Measurements from ENCODE around the gene ZNF638.

Gene ZNF638

GRCh38 chr2:71457123-71457915 is 125.7 kb downstream of the ZNF638 start:
- DNase-seq (ENCODE audit: low spot score): no peak

DNA sequence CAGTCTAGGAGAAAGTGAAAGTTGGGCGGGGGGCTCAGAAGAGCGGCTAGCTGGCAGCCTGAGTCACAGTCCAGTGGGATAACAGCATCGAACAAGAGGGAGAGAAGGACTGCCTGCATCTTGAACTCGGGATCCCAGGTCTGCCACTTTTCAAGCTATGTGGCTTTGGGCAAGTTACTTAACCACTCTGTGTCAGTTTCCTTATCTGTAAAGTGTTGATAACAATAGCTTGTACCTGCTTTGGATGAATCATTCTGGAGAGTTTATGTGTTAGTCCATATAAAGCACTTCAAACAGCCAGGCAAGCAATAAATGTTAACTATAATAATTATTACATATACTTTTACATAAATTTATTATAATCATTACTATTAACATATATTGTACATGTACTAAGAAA is 126.3 kb downstream of the ZNF638 start:
- no peak for DNase-seq (ENCODE audit: low spot score)

- DNase-seq (ENCODE audit: low spot score): no peak
Observed at GRCh38 chr2:71458413-71459083, 127.0 kb downstream of the ZNF638 start.

DNA sequence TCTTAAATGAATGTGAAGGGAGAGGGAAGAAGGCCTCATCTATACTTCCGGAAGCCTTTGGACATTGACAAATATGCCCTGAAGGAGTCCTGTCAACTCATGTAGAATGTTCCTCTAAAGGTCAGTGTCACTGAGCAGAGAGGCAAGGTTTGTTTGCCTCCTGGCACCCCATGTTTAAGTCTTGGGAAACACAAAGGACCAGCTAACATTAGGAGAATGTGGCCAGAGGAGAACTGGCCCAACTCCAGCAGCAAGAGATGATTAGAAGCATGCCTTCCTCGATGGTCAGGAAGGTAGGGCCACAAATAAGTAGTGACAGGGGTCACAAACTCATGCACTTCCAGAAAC is 127.5 kb downstream of the ZNF638 start:
- DNase-seq (ENCODE audit: low spot score): no peak

GRCh38 chr2:71460056-71460455 is 128.5 kb downstream of the ZNF638 start:
- no peak for DNase-seq (ENCODE audit: low spot score)

- peak; percentile 50 for DNase-seq (ENCODE audit: low spot score)
Observed at GRCh38 chr2:71460595-71461303, 129.2 kb downstream of the ZNF638 start.

DNA sequence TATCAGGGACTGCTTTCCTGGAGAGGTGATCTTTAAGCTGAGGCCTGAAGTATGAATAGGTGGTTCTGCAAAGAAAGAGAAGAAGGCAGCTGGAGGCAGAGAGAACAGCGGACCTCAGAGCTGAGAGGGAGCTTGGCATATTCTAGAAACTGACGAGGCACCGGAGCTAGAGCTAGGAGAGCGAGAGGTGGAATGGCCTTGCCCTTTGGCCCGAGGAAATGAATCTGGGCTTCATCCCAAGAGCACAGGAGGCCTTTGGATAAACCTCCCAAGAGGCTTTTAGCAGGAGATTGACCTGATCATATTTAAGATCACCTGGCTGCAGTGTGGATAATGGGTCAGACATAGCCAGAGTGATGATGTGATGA is 129.7 kb downstream of the ZNF638 start:
- DNase-seq (ENCODE audit: low spot score): no peak

- no peak for DNase-seq (ENCODE audit: low spot score)
Observed at GRCh38 chr2:71462056-71462605, 130.5 kb downstream of the ZNF638 start.

- DNase-seq (ENCODE audit: low spot score): no peak
Observed at GRCh38 chr2:71462641-71463341, 131.2 kb downstream of the ZNF638 start.

GRCh38 chr2:71463342-71463654 is 131.7 kb downstream of the ZNF638 start:
- DNase-seq (ENCODE audit: low spot score): no peak

- DNase-seq (ENCODE audit: low spot score): no peak
Observed at GRCh38 chr2:71464389-71464788, 132.8 kb downstream of the ZNF638 start.

- DNase-seq (ENCODE audit: low spot score): no peak
Observed at GRCh38 chr2:71465356-71465755, 133.8 kb downstream of the ZNF638 start.

DNA sequence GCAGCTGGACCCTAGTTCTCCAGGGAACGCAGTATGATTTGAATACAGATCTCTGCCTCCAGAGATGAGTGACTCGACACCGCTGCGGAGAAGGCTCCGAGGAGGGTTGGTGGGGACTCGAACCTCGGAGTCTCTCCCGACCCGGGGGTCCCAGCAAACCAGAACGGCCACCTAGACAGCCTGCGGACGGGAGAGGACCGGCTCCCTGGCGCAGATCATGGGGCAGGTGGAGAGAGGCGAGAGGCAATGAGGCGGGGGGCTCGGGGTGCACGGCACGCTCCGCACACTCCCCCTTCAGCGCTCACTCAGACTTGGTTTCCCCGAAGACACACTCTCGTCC is 134.3 kb downstream of the ZNF638 start:
- no peak for DNase-seq (ENCODE audit: low spot score)

DNA sequence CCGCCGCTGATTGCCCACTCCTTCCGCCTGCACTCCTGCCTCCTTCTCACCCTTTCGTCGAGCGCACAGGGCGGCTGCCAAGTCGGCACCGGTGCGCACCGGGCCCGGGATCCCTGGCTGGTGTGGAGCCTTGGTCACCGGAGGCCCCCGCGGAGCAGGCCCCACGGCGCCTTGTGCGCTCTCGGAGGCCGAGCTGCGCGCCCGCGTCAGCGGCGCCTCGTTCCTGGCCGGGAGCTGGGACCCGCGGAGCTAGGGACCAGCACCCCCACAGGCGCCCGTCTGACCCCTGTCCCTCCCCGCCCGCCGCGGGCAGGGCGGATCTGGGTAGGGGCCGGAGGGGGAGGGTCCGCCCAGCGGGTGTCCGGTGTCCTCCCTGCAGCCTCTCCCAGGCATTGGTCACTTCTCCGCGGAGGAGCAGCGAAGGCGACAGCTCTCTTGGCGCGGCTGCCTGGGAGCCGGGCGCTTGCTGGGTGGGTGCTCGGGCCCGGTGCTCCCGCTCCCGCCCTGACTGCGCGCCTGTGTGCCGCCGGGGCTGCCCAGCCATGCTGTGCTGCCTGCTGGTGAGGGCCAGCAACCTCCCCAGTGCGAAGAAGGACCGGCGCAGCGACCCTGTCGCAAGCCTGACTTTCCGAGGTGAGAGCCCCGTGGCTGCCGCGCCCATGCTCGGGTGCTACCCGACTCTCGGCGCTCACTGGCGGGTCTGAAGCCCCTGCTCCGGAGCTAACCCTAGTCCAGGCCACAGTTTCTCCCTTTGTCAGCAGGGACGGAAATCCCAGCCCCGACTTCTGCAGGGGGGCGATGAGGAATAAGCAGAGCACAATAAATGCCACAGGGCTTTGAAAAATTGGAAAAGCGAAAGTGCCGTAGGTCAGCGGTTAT is 135.0 kb downstream of the ZNF638 start:
- peak; percentile 80 for DNase-seq (ENCODE audit: low spot score)

DNA sequence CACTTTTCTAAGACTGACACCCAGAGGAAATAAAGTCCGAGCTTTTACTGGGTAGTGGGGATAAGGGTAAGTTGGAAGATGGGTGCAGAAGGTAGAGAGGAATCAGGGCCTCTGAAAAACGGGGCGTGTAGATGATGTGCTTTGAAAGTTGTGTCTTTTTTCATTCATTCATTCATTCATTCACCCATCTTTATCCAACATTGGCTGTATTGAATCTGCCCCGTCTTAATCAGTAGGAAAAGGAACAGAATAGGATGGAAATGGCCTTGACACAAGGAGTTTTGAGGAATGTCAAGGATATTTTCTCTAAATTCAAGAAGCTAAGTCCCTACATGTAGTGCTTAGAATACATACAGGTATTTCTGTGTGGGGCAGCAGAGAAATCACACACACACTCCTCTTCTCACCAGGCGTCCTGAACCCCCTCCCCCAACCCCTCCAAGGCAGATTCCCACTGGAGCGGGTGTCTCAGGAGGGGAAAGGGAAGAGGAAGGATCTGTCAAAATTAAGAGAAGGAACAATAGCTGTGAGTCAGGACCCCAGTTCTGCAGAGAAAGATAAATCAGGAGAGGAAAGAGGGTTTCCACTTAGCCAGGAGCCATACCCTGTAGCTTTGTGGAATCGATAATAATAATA is 135.7 kb downstream of the ZNF638 start:
- DNase-seq (ENCODE audit: low spot score): no peak

DNA sequence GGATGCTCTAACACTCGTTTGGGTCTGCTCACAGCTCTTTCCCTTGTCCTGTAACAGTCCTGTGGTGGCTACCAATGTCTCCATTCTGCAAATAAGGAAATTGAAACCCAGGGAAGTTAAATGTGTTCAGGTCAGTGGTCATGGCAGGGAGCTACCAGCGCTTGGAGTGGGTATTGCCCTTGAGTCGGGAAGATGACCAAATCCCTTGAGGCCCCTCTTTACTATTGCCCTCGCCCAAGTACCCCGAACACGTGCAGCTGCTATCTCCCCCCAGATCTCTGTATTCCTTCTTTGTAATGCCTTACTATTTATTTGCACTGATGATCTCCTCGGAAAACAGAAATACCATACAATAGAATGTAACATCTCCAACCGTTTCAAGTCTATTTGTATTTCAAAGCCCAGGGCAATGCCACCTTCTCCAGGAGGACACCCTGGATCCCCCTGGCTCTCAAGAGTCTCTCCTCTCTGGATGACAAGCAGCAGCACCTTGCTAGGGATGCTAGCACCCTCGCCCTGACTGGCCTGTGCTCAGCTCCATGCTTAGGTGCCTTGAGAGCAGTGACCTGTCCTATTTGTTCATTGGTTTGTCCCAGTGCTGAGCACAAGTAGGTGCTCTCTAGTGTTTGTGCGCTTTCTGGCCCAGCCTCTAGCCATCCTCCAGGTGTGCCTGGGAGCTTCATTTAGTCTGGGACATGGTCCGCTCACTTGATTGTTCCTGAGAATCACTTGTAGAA is 136.9 kb downstream of the ZNF638 start:
- DNase-seq (ENCODE audit: low spot score): no peak

DNA sequence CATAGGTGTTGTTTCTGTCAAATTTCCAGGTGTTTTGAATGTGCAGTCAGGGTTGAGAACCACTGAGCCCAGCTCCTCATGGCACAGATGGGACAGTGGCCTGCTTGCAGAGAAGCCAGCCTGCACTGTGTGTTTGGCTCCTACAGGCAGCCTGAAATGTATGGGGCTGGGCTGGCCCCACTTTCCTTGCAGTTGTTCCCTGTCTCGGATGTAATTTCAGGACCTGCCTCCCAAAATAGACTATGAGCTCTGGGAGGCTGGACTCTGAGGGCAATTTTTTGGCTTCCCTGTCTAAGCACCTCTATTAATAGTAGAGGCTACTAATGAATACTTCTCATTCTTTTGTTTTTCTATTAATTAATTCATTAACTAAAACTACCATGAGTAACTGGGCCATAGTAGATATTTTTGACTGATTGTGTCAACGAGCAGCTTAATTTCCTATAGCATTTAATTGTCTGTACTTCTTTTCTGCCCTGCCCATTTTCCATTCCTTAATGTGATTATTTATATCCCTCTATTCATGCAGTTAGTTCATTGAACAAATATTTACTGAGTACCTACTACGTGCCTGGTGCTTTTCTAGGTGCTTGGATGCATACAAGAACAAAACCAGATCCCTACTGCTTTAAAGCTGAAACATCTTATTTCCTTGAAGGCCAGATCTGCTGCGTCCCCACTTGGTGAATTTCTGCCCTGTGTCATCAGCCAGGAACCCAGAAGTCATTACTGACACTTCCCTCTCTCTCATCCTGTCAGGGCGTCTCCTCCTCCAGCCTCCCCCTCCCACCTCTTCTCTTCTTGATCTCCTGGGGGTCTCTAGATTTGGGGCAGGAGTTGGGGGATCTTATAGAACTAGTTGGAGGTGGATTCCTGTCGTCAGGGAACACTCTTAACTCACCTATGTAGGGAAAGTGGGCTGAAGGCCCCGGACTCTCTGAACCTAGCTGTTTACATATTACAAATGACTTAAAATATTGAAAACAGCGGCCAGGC is 138.1 kb downstream of the ZNF638 start:
- no peak for DNase-seq (ENCODE audit: low spot score)

DNA sequence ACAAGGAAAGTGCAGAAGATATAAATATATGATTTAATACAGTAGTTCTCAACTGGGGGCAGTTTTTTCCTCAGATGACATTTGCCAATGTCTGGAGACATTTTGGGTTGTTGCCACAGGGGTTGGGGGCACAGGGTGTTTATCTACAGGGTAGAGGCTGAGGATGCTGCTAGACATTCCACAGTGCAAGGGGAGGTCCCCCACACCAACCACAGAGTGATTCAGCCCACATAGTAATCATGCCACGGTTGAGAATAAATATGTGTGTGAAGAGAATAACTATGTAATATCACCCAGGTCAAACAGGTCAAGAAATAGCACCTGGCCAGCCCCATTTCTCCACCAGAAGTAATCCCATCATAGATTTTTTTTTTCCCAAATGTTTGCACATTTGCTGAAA is 139.7 kb downstream of the ZNF638 start:
- DNase-seq (ENCODE audit: low spot score): no peak

GRCh38 chr2:71472019-71472418 is 140.4 kb downstream of the ZNF638 start:
- no peak for DNase-seq (ENCODE audit: low spot score)
